ENCODE measurements around the gene RAB8A. TPM values are rescaled to one million over a fixed set of nuclear protein-coding genes. Genes with fewer than 3 reads are reported as not detected.

Gene RAB8A
- total RNA-seq, 2 donors from 2014 or later = 67.7 to 86.0 TPM

DNA sequence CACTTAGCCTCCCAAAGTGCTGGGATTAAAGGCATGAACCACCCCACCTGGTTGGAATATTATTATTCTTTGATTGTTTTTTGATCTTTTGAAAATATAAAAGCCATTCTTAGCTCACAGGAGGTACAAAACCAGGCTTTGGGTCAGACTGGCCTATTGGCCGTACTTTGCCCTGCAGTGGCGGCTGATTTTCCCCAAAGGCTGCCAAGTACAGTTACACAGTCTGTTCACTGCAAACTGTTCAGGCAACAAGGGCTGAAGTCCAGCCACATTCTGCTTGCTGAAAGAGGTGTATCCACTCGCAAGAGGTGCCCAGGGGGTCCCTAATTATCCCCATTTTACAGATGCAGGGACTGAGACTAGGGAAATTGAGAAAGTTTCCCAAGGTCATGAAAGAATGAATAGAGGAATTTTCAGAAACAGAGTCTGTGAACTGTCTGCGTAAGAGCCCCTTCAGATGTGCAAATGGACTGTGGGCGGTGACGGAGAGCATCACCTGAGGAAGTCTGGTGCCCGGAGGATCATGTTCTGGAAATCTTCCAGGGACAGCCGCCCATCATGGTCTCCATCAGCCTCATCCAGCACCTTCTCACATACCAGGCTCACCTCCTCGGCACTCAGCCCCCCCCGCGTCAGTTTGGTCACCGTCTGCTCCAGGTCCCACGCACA is 52.7 kb downstream of the RAB8A start:
- Mint-ChIP-seq H3K27me3 (ENCODE audit: insufficient read depth) (no peaks in the 10 kb centered on the region), H3K9me3 (no peaks in the 10 kb centered on the region), H3K27ac (no peak overlapping the region), H3K36me3 (ENCODE audit: low read depth) (no peaks in the 10 kb centered on the region), H3K4me1 (no peaks in the 10 kb centered on the region), H3K4me3 (no peak overlapping the region)
- Histone ChIP-seq H3K36me3 (ENCODE audit: control insufficient read depth, insufficient read depth, low read length) (no peaks in the 10 kb centered on the region), H3K4me1 (ENCODE audit: control insufficient read depth, insufficient read depth, low read length) (no peaks in the 10 kb centered on the region), H3K4me3 (ENCODE audit: low read length) (no peak overlapping the region), H3K27me3 (ENCODE audit: control insufficient read depth, insufficient read depth, low read length, poor library complexity, severe bottlenecking) (no peaks in the 10 kb centered on the region), H3K27ac (ENCODE audit: low read depth, low read length) (no peak overlapping the region), H3K9ac (ENCODE audit: extremely low read depth, low read length, poor library complexity, severe bottlenecking) (no peak overlapping the region), H3K9me3 (ENCODE audit: control insufficient read depth, low read length) (no peaks in the 10 kb centered on the region)
- WGBS, 2 experiments (ENCODE audit: insufficient coverage in 1 of 2, insufficient read length in 1 of 2) = 83 to 85% methylated on average over 7 to 13 of the region's 13 CpGs
- no peak for DNase-seq
- TF ChIP-seq, protein P1, sequence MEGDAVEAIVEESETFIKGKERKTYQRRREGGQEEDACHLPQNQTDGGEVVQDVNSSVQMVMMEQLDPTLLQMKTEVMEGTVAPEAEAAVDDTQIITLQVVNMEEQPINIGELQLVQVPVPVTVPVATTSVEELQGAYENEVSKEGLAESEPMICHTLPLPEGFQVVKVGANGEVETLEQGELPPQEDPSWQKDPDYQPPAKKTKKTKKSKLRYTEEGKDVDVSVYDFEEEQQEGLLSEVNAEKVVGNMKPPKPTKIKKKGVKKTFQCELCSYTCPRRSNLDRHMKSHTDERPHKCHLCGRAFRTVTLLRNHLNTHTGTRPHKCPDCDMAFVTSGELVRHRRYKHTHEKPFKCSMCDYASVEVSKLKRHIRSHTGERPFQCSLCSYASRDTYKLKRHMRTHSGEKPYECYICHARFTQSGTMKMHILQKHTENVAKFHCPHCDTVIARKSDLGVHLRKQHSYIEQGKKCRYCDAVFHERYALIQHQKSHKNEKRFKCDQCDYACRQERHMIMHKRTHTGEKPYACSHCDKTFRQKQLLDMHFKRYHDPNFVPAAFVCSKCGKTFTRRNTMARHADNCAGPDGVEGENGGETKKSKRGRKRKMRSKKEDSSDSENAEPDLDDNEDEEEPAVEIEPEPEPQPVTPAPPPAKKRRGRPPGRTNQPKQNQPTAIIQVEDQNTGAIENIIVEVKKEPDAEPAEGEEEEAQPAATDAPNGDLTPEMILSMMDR (conservative IDR thresholded peaks at IDR 0.05) = no peak

DNA sequence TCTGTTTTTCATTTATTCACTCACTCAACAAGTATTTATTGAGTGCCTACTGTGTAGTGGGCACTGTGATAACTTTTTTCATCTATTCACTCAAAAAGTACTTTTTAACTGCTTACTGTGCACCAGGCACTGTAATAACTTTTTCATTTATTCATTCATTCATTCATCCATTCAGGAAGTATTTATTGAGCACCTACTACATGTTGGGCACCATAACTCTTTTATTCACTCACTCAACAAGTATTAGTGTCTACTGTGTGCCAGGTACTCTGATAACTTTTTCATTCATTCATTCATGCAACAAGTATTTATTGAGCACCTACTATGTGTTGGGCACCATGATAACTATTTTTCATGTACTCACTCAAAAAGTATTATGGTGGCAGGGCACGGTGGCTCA is 54.7 kb downstream of the RAB8A start:
- Mint-ChIP-seq H3K4me1 (no peaks in the 10 kb centered on the region), H3K4me3 (no peak overlapping the region), H3K27me3 (ENCODE audit: insufficient read depth) (no peaks in the 10 kb centered on the region), H3K27ac (no peak overlapping the region), H3K36me3 (ENCODE audit: low read depth) (no peaks in the 10 kb centered on the region), H3K9me3 (no peaks in the 10 kb centered on the region)
- H3K9me3 ChIP-seq (ENCODE audit: control insufficient read depth, low read length) = no peaks in the 10 kb centered on the region
- 80 to 84% methylated on average over 1 of the region's 1 CpG for WGBS, 2 experiments (ENCODE audit: insufficient coverage in 1 of 2, insufficient read length in 1 of 2)
- H3K36me3 ChIP-seq (ENCODE audit: control insufficient read depth, insufficient read depth, low read length) = no peaks in the 10 kb centered on the region
- H3K4me1 ChIP-seq (ENCODE audit: control insufficient read depth, insufficient read depth, low read length) = no peaks in the 10 kb centered on the region
- no peak overlapping the region for H3K9ac ChIP-seq (ENCODE audit: extremely low read depth, low read length, poor library complexity, severe bottlenecking)
- H3K4me3 ChIP-seq (ENCODE audit: low read length) = no peak overlapping the region
- no peak for DNase-seq
- TF ChIP-seq, protein P1 (conservative IDR thresholded peaks at IDR 0.05) = no peak
- H3K27ac ChIP-seq (ENCODE audit: low read depth, low read length) = no peak overlapping the region
- H3K27me3 ChIP-seq (ENCODE audit: control insufficient read depth, insufficient read depth, low read length, poor library complexity, severe bottlenecking) = no peaks in the 10 kb centered on the region

DNA sequence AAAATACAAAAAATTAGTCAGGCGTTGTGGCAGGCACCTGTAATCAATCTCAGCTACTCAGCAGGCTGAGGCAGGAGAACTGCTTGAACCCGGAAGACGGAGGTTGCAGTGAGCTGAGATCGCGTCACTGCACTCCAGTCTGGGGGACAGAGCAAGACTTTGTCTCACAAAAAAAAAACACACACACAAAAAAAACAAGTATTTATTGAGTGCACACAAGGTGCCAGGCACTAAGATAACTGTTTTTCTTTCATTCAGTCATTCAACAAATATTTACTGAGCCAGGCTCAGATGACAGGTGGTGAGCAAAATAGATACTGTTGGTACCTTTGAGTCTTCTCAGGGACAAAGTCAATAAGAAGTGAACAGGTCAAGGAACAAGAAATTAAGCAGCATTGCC is 55.4 kb downstream of the RAB8A start:
- no peaks in the 10 kb centered on the region for H3K9me3 ChIP-seq (ENCODE audit: control insufficient read depth, low read length)
- 88 to 96% methylated on average over 3 to 5 of the region's 5 CpGs for WGBS, 2 experiments (ENCODE audit: insufficient coverage in 1 of 2, insufficient read length in 1 of 2)
- Mint-ChIP-seq H3K36me3 (ENCODE audit: low read depth) (no peaks in the 10 kb centered on the region), H3K9me3 (no peaks in the 10 kb centered on the region), H3K27ac (no peak overlapping the region), H3K4me3 (no peak overlapping the region), H3K4me1 (no peaks in the 10 kb centered on the region), H3K27me3 (ENCODE audit: insufficient read depth) (no peaks in the 10 kb centered on the region)
- H3K27me3 ChIP-seq (ENCODE audit: control insufficient read depth, insufficient read depth, low read length, poor library complexity, severe bottlenecking) = no peaks in the 10 kb centered on the region
- no peaks in the 10 kb centered on the region for H3K36me3 ChIP-seq (ENCODE audit: control insufficient read depth, insufficient read depth, low read length)
- no peak overlapping the region for H3K4me3 ChIP-seq (ENCODE audit: low read length)
- no peak for DNase-seq
- no peaks in the 10 kb centered on the region for H3K4me1 ChIP-seq (ENCODE audit: control insufficient read depth, insufficient read depth, low read length)
- H3K9ac ChIP-seq (ENCODE audit: extremely low read depth, low read length, poor library complexity, severe bottlenecking) = no peak overlapping the region
- TF ChIP-seq, protein P1 (conservative IDR thresholded peaks at IDR 0.05) = no peak
- no peak overlapping the region for H3K27ac ChIP-seq (ENCODE audit: low read depth, low read length)
